ENCODE results near the gene NCOA1. TPM values are rescaled to one million over a fixed set of nuclear protein-coding genes. Genes with fewer than 3 reads are reported as not detected.
"Not testable (repeated sequence)": the region's sequence is repeated elsewhere in the genome, so short reads cannot be mapped to it uniquely, and the experiment has no call there.

The NCOA1 gene
- total RNA-seq, 1 experiment from 2014 or later, result 10.9 TPM

DNA sequence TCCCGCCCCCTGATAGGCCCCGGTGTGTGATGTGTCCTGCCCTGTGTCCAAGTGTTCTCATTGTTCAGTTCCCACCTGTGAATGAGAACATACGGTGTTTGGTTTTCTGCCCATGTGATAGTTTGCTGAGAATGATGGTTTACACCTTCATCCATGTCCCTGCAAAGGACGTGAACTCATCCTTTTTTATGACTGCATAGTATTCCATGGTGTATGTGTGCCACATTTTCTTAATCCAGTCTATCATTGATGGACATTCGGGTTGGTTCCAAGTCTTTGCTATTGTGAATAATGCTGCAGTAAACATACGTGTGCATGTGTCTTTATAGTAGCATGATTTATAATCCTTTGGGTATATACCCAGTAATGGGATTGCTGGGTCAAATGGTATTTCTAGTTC is 40.6 kb downstream of the NCOA1 start:
- not testable (repeated sequence) for DNase-seq (ENCODE audit: extremely low read depth, low read depth)

GRCh38 chr2:24532057-24532456 is 41.0 kb downstream of the NCOA1 start:
- DNase-seq (ENCODE audit: extremely low read depth, low read depth), result not testable (repeated sequence)

- DNase-seq (ENCODE audit: extremely low read depth, low read depth), result not testable (repeated sequence)
These were observed 42.5 kb downstream of the NCOA1 start for GRCh38 chr2:24533574-24533973.

DNA sequence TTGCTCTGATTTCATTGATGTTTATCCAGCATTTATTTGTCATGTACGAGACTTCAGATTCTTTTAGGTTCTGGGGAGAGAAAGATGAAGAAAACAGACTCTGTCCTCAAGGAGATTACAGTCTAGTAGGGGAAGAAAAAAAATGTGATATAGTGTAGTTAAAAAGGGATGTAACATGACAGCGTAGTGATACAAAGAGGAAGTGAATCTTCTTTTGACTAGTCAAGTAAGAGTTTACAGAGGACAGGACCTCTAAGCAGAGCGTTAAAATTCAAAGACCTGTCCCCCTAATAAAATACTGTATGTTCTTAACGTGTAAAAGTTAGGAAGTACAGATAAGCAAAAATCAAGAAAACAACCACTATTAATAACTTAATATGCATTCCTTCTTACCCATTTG is 47.7 kb downstream of the NCOA1 start:
- DNase-seq (ENCODE audit: extremely low read depth, low read depth), result no peak

DNA sequence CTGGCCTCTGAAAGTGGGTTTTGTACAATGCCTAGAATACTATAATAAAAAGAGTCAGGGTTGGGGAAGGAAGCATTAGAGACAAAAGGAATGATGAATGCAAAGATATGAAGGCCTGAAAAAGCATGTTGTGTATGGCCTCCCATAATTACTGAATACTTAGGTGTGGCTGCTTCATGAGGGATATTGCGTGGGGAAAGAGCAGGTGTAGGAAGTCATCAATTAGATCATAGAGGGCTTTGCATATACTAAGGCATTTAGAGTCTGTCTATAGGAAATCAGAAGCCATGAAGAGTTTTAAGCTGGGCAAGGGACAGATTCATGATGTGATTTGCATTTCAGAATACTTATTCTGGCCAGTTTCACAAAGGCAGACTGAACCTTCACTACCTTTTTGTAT is 48.2 kb downstream of the NCOA1 start:
- no peak for DNase-seq (ENCODE audit: extremely low read depth, low read depth)

GRCh38 chr2:24540011-24540477 is 49.0 kb downstream of the NCOA1 start:
- no peak for DNase-seq (ENCODE audit: extremely low read depth, low read depth)

DNA sequence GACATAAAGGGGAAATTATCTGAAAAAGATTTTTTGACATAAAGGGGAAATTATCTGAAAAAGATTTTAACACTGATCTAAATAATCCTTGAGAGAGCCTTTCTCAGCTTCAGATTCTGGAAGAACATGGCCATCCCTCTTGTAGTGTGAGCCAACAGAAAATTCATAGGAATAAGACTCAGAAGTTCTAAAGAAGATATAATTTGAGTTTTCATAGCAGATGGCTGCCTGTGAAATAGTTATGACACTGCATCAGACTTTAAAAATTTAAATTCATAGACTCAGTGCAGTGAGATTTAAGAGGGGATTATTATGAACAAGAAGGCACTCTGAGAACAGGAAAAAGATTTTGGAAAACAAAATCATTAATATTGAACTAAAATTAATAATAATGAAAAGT is 50.6 kb downstream of the NCOA1 start:
- DNase-seq (ENCODE audit: extremely low read depth, low read depth), result no peak

DNA sequence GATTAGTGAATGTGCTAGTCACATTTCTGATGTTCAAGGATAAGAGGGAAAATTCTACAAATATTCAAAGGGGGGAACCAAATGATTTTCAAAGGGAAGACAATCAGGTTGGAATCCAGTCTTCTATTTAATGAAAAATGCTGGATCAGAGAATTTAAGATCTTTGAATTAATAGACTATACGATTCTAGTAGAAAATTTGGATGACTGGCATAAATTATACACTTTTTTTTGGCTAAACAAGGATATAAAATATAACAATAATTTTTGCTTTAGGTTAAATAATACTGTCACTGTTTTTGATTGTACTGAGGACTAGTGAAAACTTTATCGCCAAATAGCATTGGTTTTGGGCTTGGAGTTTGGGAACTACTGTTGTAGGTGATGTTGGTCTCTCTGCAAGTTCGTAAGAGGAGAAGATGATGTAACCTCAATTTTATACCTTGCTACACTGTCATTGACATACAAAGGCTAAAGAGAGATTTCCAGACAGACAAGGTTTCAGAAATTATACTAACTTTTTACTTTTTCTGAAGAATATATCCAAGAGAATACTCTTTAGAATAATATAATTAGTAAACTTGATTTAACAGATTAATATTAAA is 51.3 kb downstream of the NCOA1 start:
- no peak for DNase-seq (ENCODE audit: extremely low read depth, low read depth)

GRCh38 chr2:24543252-24543651 is 52.2 kb downstream of the NCOA1 start:
- DNase-seq (ENCODE audit: extremely low read depth, low read depth), result no peak

GRCh38 chr2:24544456-24545115 is 53.5 kb downstream of the NCOA1 start:
- no peak for DNase-seq (ENCODE audit: extremely low read depth, low read depth)

GRCh38 chr2:24546669-24547068 is 55.6 kb downstream of the NCOA1 start:
- DNase-seq (ENCODE audit: extremely low read depth, low read depth), result no peak

GRCh38 chr2:24548058-24548457 is 57.0 kb downstream of the NCOA1 start:
- no peak for DNase-seq (ENCODE audit: extremely low read depth, low read depth)

DNA sequence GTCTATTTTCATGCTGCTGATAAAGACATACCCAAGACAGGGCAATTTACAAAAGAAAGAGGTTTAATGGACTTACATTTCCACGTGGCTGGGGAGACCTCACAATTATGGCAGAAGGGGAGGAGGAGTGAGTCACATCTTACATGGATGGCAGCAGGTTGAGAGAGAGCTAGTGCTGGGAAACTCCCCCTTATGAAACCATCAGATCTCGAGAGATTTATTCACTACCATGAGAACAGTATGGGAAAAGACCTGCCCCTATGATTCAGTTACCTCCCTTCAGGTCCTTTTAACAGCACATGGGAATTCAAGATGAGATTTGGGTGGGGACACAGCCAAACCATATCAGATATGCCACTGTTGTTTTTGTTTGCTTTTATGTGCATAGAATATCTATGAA is 59.2 kb downstream of the NCOA1 start:
- not testable (repeated sequence) for DNase-seq (ENCODE audit: extremely low read depth, low read depth)

DNA sequence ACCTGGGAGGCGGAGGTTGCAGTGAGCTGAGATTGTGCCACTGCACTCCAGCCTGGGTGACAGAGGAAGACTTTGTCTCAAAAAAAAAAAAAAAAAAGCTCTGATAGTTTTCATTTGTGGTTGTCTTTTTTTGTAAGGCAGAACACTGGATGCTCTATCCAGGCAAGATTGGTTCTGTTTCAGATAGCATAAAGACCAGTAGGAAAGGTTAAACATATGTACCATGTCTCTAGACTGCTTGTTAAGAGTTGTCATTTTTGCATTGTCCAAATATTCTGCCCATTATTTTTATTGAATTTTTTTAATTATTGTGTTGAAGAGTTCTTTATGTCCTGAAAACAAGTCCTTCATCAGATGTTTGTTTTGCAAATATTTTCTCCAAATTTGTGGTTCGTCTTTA is 60.0 kb downstream of the NCOA1 start:
- no peak for DNase-seq (ENCODE audit: extremely low read depth, low read depth)

- DNase-seq (ENCODE audit: extremely low read depth, low read depth), result no peak
These were observed 61.8 kb downstream of the NCOA1 start for GRCh38 chr2:24552836-24553235.

- DNase-seq (ENCODE audit: extremely low read depth, low read depth), result no peak
These were observed 67.9 kb downstream of the NCOA1 start for GRCh38 chr2:24558781-24559472.

GRCh38 chr2:24559473-24560113 is 68.5 kb downstream of the NCOA1 start:
- DNase-seq (ENCODE audit: extremely low read depth, low read depth), result no peak

- no peak for DNase-seq (ENCODE audit: extremely low read depth, low read depth)
These were observed 74.5 kb downstream of the NCOA1 start for GRCh38 chr2:24565537-24565936.

DNA sequence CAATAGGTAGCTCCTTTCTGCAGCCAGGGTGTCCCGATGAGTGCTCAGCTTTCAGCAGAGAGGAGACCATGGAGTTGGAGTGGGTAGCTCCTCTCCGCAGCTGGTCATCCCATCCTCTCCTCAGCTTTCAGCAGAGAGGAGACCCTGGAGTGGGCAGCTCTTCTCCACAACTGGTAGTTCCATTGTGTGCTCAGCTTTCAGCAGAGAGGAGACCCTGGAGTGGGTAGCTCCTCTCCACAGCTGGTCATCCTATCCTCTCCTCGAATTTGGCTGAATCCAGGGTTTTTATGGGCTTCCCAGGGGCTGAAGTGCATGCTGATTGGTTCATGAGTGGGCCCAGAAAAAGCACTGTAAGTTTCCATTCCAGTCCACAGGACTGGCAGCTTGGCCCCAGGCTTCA is 75.2 kb downstream of the NCOA1 start:
- DNase-seq (ENCODE audit: extremely low read depth, low read depth), result no peak

GRCh38 chr2:24566630-24567029 is 75.6 kb downstream of the NCOA1 start:
- DNase-seq (ENCODE audit: extremely low read depth, low read depth), result no peak

DNA sequence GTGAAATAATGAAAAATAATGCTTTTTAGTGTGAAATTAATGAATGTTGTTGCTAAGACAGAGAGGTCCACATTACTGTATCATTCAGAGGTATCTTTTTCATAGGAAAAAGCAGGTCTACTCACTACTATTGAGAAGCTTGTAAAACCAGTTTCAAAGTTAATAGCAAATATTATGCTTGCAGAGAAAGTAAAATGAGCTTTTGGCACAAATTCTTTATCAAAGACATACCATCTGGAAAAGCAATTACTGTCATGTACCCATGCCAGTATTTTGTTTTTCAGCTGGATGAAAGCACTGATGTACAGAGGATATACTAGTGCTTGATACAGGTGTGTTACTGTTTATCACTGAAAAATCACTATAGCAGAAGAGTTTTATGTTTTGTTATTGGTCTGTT is 77.5 kb downstream of the NCOA1 start:
- no peak for DNase-seq (ENCODE audit: extremely low read depth, low read depth)
